ENCODE results near the gene SFSWAP. TPM values are rescaled to one million over a fixed set of nuclear protein-coding genes. Genes with fewer than 3 reads are reported as not detected.

SFSWAP gene
- total RNA-seq, 1 experiment from 2014 or later = 68.8 TPM

- Mint-ChIP-seq H3K4me1 (ENCODE audit: insufficient read depth, unreplicated experiment) (no peaks in the 10 kb centered on the region), H3K36me3 (ENCODE audit: insufficient read depth, unreplicated experiment) (no peaks in the 10 kb centered on the region), H3K27me3 (ENCODE audit: insufficient read depth, unreplicated experiment) (peaks cover 19% of the 10 kb centered on the region), H3K27ac (ENCODE audit: low read depth, unreplicated experiment) (no peak overlapping the region), H3K4me3 (ENCODE audit: unreplicated experiment) (no peak overlapping the region), H3K9me3 (ENCODE audit: unreplicated experiment) (peaks cover 13% of the 10 kb centered on the region)
- no TSS peak for BruUV-seq (replicated peaks)
- intact Hi-C loops (cut with micrococcal nuclease) = no loop called here
- DNase-seq (ENCODE audit: unreplicated experiment) = no peak
- CTCF ChIA-PET = no interaction called here
- POLR2A ChIA-PET = no interaction called here
- TF ChIP-seq CTCF (IDR thresholded peaks at IDR 0.05; ENCODE audit: unreplicated experiment) = no peak
Measured at GRCh38 chr12:131690320-131690719, 20.6 kb upstream of the SFSWAP start.

DNA sequence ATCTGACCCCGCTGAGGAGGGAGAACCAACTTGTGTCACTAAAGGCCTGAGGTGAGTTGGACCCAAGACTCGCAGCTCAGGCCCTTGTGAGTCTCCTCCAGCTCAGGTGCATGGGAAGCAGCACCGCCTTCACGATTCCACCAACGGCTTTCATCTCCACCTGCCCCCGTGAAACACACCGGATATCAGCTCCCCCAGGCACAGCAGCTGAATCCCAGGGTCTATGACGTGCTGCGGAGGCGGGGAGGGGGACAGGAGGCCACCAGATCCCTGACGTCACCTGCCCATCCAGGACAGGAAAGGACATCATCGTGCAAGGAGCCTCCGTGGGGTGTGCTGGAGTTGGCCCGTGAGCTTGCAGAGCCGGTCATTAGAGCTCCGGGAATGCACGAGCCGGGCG is 18.5 kb upstream of the SFSWAP start:
- H3K36me3 Mint-ChIP-seq (ENCODE audit: insufficient read depth, unreplicated experiment) = no peaks in the 10 kb centered on the region
- H3K4me1 Mint-ChIP-seq (ENCODE audit: insufficient read depth, unreplicated experiment) = no peaks in the 10 kb centered on the region
- H3K27me3 Mint-ChIP-seq (ENCODE audit: insufficient read depth, unreplicated experiment) = peaks cover 19% of the 10 kb centered on the region
- H3K27ac Mint-ChIP-seq (ENCODE audit: low read depth, unreplicated experiment) = no peak overlapping the region
- H3K4me3 Mint-ChIP-seq (ENCODE audit: unreplicated experiment) = no peak overlapping the region
- no TSS peak for BruUV-seq (replicated peaks)
- TF ChIP-seq CTCF (IDR thresholded peaks at IDR 0.05; ENCODE audit: unreplicated experiment) = no peak
- DNase-seq (ENCODE audit: unreplicated experiment) = no peak
- intact Hi-C loops (cut with micrococcal nuclease) = no loop called here
- ChIA-PET CTCF (no interaction called here), POLR2A (no interaction called here)
- peaks cover 13% of the 10 kb centered on the region for H3K9me3 Mint-ChIP-seq (ENCODE audit: unreplicated experiment)

DNA sequence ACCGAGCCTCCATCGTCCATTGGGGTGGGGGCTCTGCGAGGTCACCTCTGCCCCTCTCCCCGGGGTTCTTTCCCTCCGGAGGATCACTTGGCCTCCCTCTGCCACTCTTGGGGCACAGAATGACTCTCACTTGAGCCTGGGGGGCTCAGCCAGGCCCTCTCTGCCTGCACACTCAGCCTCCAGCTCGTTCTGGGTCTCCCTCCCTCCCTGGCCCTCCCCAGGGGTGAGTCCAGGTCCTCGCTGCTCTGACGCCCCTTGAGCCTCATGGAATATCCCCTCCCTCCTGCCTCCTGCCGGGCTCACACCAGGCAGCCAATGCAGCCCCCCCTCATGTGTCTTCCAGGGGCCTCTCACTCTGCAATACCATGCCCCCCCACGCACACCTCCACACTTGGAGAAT is 17.7 kb upstream of the SFSWAP start:
- no TSS peak for BruUV-seq (replicated peaks)
- peaks cover 19% of the 10 kb centered on the region for H3K27me3 Mint-ChIP-seq (ENCODE audit: insufficient read depth, unreplicated experiment)
- TF ChIP-seq CTCF (IDR thresholded peaks at IDR 0.05; ENCODE audit: unreplicated experiment) = no peak

DNA sequence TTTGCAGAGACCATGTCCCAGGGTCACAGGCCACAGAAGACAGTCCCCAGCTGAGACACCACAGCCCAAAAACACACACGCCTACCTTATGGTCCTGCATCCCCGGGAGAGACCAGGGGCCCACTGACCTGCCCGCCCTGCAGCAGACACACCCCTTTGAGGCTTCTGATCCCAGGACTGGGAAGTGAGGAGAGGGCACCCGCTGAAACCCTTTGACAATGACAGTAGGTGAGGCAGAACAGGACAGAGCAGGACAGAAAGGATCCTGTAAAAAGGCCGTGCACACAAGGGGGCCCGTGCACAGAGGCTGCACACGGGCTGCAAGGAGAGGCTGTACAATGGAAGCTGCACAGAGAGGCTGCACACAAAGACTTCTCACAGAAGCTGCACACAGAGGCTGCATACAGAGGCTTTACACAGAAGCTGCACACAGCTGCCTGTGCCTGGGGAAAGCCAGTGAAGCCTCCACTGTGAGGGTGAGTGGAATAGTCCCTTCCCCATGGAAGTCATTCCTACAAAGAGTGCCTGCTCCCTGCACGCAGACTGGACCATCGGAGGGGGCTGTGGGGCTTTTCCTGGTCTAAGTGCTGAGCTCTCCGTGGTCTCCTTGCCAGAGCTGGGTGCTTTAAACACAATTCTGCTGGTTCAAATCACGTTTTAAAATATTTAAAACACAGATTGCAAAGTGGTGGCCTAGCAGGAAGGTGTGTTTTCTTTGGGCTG is 16.6 kb upstream of the SFSWAP start:
- peaks cover 25% of the 10 kb centered on the region for H3K27me3 Mint-ChIP-seq (ENCODE audit: insufficient read depth, unreplicated experiment)
- TF ChIP-seq CTCF (IDR thresholded peaks at IDR 0.05; ENCODE audit: unreplicated experiment) = no peak
- ChIA-PET POLR2A (no interaction called here), CTCF (interaction anchor here (0.7 kb wide), 1 partner anchor 590 kb away, joined by 6 read pairs; no protein-coding TSS in a partner anchor)
- H3K36me3 Mint-ChIP-seq (ENCODE audit: insufficient read depth, unreplicated experiment) = no peaks in the 10 kb centered on the region
- no peak overlapping the region for H3K27ac Mint-ChIP-seq (ENCODE audit: low read depth, unreplicated experiment)
- H3K4me3 Mint-ChIP-seq (ENCODE audit: unreplicated experiment) = no peak overlapping the region
- no peaks in the 10 kb centered on the region for H3K4me1 Mint-ChIP-seq (ENCODE audit: insufficient read depth, unreplicated experiment)
- DNase-seq (ENCODE audit: unreplicated experiment) = no peak
- H3K9me3 Mint-ChIP-seq (ENCODE audit: unreplicated experiment) = no peaks in the 10 kb centered on the region
- intact Hi-C loops (cut with micrococcal nuclease) = no loop called here
- no TSS peak for BruUV-seq (replicated peaks)

More for the DNA sequence above, 17.7 kb upstream of the SFSWAP start:
- CTCF ChIA-PET = no interaction called here
- DNase-seq (ENCODE audit: unreplicated experiment) = no peak
- POLR2A ChIA-PET = no interaction called here
- Mint-ChIP-seq H3K36me3 (ENCODE audit: insufficient read depth, unreplicated experiment) (no peaks in the 10 kb centered on the region), H3K4me1 (ENCODE audit: insufficient read depth, unreplicated experiment) (no peaks in the 10 kb centered on the region), H3K9me3 (ENCODE audit: unreplicated experiment) (peaks cover 11% of the 10 kb centered on the region), H3K27ac (ENCODE audit: low read depth, unreplicated experiment) (no peak overlapping the region), H3K4me3 (ENCODE audit: unreplicated experiment) (no peak overlapping the region)
- intact Hi-C loops (cut with micrococcal nuclease) = no loop called here

Data from MCF 10A (cell line).